ENCODE measurements around the gene GAS5. TPM values are rescaled to one million over a fixed set of nuclear protein-coding genes. Genes with fewer than 3 reads are reported as not detected.

GAS5 gene
- total and polyA plus RNA-seq, 4 donors: 28.6 to 84.8 (median 58.5) TPM

DNA sequence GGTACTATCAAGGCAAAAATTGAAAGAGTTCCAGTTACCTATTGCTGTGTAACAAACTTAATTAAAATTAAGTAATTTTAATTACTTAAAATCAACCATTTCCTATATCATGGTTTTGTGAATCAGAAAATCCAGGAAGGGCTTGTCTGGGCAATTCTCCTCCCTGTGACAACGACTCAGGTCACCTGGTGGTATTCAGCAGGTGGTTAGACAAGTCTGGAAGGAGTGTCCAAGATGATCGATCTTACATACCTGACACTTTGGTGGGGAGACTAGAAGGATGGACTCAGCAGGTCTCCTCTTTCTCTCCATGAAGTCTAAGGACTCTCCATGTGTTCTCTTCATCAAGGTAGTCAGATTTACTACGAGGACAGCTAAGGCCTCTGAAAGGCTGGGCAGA lies 26.4 kb upstream of the GAS5 start:
- Histone ChIP-seq H3K4me1 (ENCODE audit: control insufficient read depth in 4 of 4, insufficient read depth in 4 of 4, low read length in 3 of 4) (no peaks in the 10 kb centered on the region), H3K36me3 (ENCODE audit: control insufficient read depth in 4 of 4, insufficient read depth in 3 of 4, low read depth in 1 of 4, low read length in 3 of 4) (peaks cover 0 to 17% (median 1%) of the 10 kb centered on the region in 4 donors), H3K4me3 (ENCODE audit: low read depth in 1 of 3, low read length in 3 of 3) (no peak overlapping the region), H3K27ac (ENCODE audit: low read depth in 1 of 2, low read length in 2 of 2) (no peak overlapping the region), H3K9me3 (ENCODE audit: control insufficient read depth in 4 of 4, low read length in 3 of 4) (no peaks in the 10 kb centered on the region), H3K27me3 (ENCODE audit: control insufficient read depth in 4 of 4, insufficient read depth in 4 of 4, low read length in 3 of 4) (no peaks in the 10 kb centered on the region), H3K9ac (ENCODE audit: low read depth in 1 of 2, low read length in 2 of 2) (no peak overlapping the region)
- no peak for TF ChIP-seq SP1 (IDR thresholded peaks at IDR 0.05)
- TF ChIP-seq HNF4A (conservative IDR thresholded peaks at IDR 0.05): no peak
- no peak for TF ChIP-seq TAF1 (conservative IDR thresholded peaks at IDR 0.05)
- TF ChIP-seq RXRA (IDR thresholded peaks at IDR 0.05): no peak
- no peak for TF ChIP-seq FOXA1 (IDR thresholded peaks at IDR 0.05)
- TF ChIP-seq, protein P1, sequence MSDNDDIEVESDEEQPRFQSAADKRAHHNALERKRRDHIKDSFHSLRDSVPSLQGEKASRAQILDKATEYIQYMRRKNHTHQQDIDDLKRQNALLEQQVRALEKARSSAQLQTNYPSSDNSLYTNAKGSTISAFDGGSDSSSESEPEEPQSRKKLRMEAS (IDR thresholded peaks at IDR 0.05): no peak
- no peak for TF ChIP-seq JUND (IDR thresholded peaks at IDR 0.05)
- no peak for TF ChIP-seq EGR1 (IDR thresholded peaks at IDR 0.05; ENCODE audit: low read depth in 2 of 2)
- TF ChIP-seq RAD21 (IDR thresholded peaks at IDR 0.05): no peak
- TF ChIP-seq, protein P2, sequence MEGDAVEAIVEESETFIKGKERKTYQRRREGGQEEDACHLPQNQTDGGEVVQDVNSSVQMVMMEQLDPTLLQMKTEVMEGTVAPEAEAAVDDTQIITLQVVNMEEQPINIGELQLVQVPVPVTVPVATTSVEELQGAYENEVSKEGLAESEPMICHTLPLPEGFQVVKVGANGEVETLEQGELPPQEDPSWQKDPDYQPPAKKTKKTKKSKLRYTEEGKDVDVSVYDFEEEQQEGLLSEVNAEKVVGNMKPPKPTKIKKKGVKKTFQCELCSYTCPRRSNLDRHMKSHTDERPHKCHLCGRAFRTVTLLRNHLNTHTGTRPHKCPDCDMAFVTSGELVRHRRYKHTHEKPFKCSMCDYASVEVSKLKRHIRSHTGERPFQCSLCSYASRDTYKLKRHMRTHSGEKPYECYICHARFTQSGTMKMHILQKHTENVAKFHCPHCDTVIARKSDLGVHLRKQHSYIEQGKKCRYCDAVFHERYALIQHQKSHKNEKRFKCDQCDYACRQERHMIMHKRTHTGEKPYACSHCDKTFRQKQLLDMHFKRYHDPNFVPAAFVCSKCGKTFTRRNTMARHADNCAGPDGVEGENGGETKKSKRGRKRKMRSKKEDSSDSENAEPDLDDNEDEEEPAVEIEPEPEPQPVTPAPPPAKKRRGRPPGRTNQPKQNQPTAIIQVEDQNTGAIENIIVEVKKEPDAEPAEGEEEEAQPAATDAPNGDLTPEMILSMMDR (IDR thresholded peaks at IDR 0.05; ENCODE audit: low read depth, low read length, missing input control): no peak
- no peak for TF ChIP-seq GABPA (IDR thresholded peaks at IDR 0.05 in 1 of 2, conservative IDR thresholded peaks at IDR 0.05 in 1 of 2)
- TF ChIP-seq, protein P3, sequence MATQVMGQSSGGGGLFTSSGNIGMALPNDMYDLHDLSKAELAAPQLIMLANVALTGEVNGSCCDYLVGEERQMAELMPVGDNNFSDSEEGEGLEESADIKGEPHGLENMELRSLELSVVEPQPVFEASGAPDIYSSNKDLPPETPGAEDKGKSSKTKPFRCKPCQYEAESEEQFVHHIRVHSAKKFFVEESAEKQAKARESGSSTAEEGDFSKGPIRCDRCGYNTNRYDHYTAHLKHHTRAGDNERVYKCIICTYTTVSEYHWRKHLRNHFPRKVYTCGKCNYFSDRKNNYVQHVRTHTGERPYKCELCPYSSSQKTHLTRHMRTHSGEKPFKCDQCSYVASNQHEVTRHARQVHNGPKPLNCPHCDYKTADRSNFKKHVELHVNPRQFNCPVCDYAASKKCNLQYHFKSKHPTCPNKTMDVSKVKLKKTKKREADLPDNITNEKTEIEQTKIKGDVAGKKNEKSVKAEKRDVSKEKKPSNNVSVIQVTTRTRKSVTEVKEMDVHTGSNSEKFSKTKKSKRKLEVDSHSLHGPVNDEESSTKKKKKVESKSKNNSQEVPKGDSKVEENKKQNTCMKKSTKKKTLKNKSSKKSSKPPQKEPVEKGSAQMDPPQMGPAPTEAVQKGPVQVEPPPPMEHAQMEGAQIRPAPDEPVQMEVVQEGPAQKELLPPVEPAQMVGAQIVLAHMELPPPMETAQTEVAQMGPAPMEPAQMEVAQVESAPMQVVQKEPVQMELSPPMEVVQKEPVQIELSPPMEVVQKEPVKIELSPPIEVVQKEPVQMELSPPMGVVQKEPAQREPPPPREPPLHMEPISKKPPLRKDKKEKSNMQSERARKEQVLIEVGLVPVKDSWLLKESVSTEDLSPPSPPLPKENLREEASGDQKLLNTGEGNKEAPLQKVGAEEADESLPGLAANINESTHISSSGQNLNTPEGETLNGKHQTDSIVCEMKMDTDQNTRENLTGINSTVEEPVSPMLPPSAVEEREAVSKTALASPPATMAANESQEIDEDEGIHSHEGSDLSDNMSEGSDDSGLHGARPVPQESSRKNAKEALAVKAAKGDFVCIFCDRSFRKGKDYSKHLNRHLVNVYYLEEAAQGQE (IDR thresholded peaks at IDR 0.05): no peak
- no peak for TF ChIP-seq YY1 (IDR thresholded peaks at IDR 0.05)
- TF ChIP-seq, protein P4, sequence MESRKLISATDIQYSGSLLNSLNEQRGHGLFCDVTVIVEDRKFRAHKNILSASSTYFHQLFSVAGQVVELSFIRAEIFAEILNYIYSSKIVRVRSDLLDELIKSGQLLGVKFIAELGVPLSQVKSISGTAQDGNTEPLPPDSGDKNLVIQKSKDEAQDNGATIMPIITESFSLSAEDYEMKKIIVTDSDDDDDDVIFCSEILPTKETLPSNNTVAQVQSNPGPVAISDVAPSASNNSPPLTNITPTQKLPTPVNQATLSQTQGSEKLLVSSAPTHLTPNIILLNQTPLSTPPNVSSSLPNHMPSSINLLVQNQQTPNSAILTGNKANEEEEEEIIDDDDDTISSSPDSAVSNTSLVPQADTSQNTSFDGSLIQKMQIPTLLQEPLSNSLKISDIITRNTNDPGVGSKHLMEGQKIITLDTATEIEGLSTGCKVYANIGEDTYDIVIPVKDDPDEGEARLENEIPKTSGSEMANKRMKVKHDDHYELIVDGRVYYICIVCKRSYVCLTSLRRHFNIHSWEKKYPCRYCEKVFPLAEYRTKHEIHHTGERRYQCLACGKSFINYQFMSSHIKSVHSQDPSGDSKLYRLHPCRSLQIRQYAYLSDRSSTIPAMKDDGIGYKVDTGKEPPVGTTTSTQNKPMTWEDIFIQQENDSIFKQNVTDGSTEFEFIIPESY (IDR thresholded peaks at IDR 0.05): no peak
- TF ChIP-seq, protein P5, sequence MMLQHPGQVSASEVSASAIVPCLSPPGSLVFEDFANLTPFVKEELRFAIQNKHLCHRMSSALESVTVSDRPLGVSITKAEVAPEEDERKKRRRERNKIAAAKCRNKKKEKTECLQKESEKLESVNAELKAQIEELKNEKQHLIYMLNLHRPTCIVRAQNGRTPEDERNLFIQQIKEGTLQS (IDR thresholded peaks at IDR 0.05): no peak
- no peak for TF ChIP-seq FOXA2 (IDR thresholded peaks at IDR 0.05)
- TF ChIP-seq NR2F2 (IDR thresholded peaks at IDR 0.05): no peak
- no peak for TF ChIP-seq HNF4G (IDR thresholded peaks at IDR 0.05)
- WGBS: 87% methylated on average over 3 of the region's 3 CpGs
- DNase-seq (ENCODE audit: low spot score): no peak

Data from liver (tissue), 9 donors.